Cardiac muscle cell (in vitro differentiated cells and primary cell): Measurements from ENCODE around the gene OR4D2. TPM values are rescaled to one million over a fixed set of nuclear protein-coding genes. Genes with fewer than 3 reads are reported as not detected.

Source experiments
- DNase-seq, 2 donors: peaks; one replicate each; pipeline versions ENCODE4 v3.0.0 to v3.0.0-alpha.2; 2010 to 2017; ENCODE audit warnings: low read depth in 1 of 2, low spot score in 1 of 2
- H3K27ac ChIP-seq: fragments of 200-600 bp; sonication (generic); 2 replicates; pipeline ENCODE4 v1.5.1; 2016
- H3K27me3 ChIP-seq: fragments of 200-600 bp; sonication (generic); 2 replicates; pipeline ENCODE4 v1.6.0; 2016; ENCODE audit warnings: control low read depth
- H3K36me3 ChIP-seq: fragments of 200-600 bp; sonication (generic); 2 replicates; pipeline ENCODE4 v1.5.1; 2016; ENCODE audit warnings: control low read depth
- H3K4me1 ChIP-seq: fragments of 200-600 bp; sonication (generic); 2 replicates; pipeline ENCODE4 v1.8.1; 2017; ENCODE audit warnings: low read depth, mild to moderate bottlenecking, mixed run types
- H3K4me3 ChIP-seq: fragments of 200-600 bp; sonication (generic); 2 replicates; pipeline ENCODE4 v1.5.1; 2016; ENCODE audit warnings: mild to moderate bottlenecking
- H3K9me3 ChIP-seq: fragments of 200-600 bp; sonication (generic); 2 replicates; pipeline ENCODE4 v1.5.1; 2017; ENCODE audit warnings: low read depth, mild to moderate bottlenecking, control low read depth
- CTCF ChIP-seq: IDR thresholded peaks from 2 replicates; pipeline ENCODE4 v1.5.1; 2012; ENCODE audit warnings: low read depth, mild to moderate bottlenecking, low read length
- polyA plus RNA-seq: library from polyadenylated mRNA; unstranded; fragments of >200 nt; fragmentation: Nextera tagmentation; extraction: Ambion mirVana; gene quantifications from 2 replicates; pipeline ENCODE4 v1.2.1, GENCODE V29; 2016
- total RNA-seq: library from RNA; depleted of rRNA; stranded (reverse); fragments of >200 nt; gene quantifications from 2 replicates; pipeline ENCODE4 v1.2.3, GENCODE V29; 2016

The OR4D2 gene
- total and polyA plus RNA-seq, 2 experiments from 2014 or later = not detected

GRCh38 chr17:58184308-58184985 lies 17.7 kb downstream of the OR4D2 start:
- H3K36me3 ChIP-seq = no peaks in the 10 kb centered on the region
- no peak overlapping the region for H3K4me3 ChIP-seq
- peak in 1 of 2 donors; percentile 50 for DNase-seq
- TF ChIP-seq CTCF = no peak
- H3K4me1 ChIP-seq = no peaks in the 10 kb centered on the region
- H3K9me3 ChIP-seq = no peaks in the 10 kb centered on the region
- no peak overlapping the region for H3K27ac ChIP-seq
- H3K27me3 ChIP-seq = no peaks in the 10 kb centered on the region

GRCh38 chr17:58184986-58185761 lies 18.4 kb downstream of the OR4D2 start:
- no peak overlapping the region for H3K4me3 ChIP-seq
- no peaks in the 10 kb centered on the region for H3K36me3 ChIP-seq
- H3K27ac ChIP-seq = no peak overlapping the region
- TF ChIP-seq CTCF = no peak
- no peaks in the 10 kb centered on the region for H3K9me3 ChIP-seq
- no peaks in the 10 kb centered on the region for H3K27me3 ChIP-seq
- DNase-seq = no peak
- H3K4me1 ChIP-seq = no peaks in the 10 kb centered on the region

GRCh38 chr17:58186591-58186990 lies 19.8 kb downstream of the OR4D2 start:
- Histone ChIP-seq H3K9me3 (no peaks in the 10 kb centered on the region), H3K36me3 (no peaks in the 10 kb centered on the region), H3K27me3 (no peaks in the 10 kb centered on the region), H3K4me3 (no peak overlapping the region), H3K4me1 (no peaks in the 10 kb centered on the region), H3K27ac (no peak overlapping the region)
- no peak for TF ChIP-seq CTCF
- no peak for DNase-seq

GRCh38 chr17:58187063-58187462 lies 20.3 kb downstream of the OR4D2 start:
- Histone ChIP-seq H3K4me3 (no peak overlapping the region), H3K4me1 (no peaks in the 10 kb centered on the region), H3K9me3 (no peaks in the 10 kb centered on the region), H3K27ac (no peak overlapping the region), H3K27me3 (no peaks in the 10 kb centered on the region), H3K36me3 (no peaks in the 10 kb centered on the region)
- DNase-seq = no peak
- no peak for TF ChIP-seq CTCF

- Histone ChIP-seq H3K9me3 (no peaks in the 10 kb centered on the region), H3K4me3 (no peak overlapping the region), H3K36me3 (no peaks in the 10 kb centered on the region), H3K27ac (no peak overlapping the region), H3K4me1 (no peaks in the 10 kb centered on the region), H3K27me3 (no peaks in the 10 kb centered on the region)
- TF ChIP-seq CTCF = no peak
- DNase-seq = no peak
Measured at GRCh38 chr17:58187675-58188074, 20.9 kb downstream of the OR4D2 start.
